IMR-90 (cell line): Measurements from ENCODE around the gene SGMS1.

ENCODE experiments used
- CHD1 ChIP-seq: IDR thresholded peaks from 2 replicates; pipeline ENCODE4 v1.6.1; 2012; ENCODE audit warnings: low read depth, low read length, improper control_type of control experiment
- POLR2A ChIP-seq: IDR thresholded peaks from 2 replicates; pipeline ENCODE4 v1.6.1; 2012; ENCODE audit warnings: mild to moderate bottlenecking, low read depth, low read length
- RAD21 ChIP-seq: IDR thresholded peaks from 2 replicates; pipeline ENCODE4 v1.6.1; 2012; ENCODE audit warnings: low read length, improper control_type of control experiment

GRCh38 chr10:50623663-50624412 is at the start of gene SGMS1:
- no peak for TF ChIP-seq CHD1
- TF ChIP-seq POLR2A: no peak
- TF ChIP-seq RAD21: no peak; the same call in 1 of the 2 replicates
